Mucosa of gallbladder (tissue), 1 donor: ENCODE results near the gene PHLDA2. TPM values are rescaled to one million over a fixed set of nuclear protein-coding genes. Genes with fewer than 3 reads are reported as not detected.

Source experiments
- DNase-seq: peaks from one replicate; pipeline ENCODE4 v3.0.0-alpha.2; 2020; ENCODE audit warnings: low spot score
- total RNA-seq: library from RNA; stranded (reverse); gene quantifications from one replicate; pipeline ENCODE4 v1.2.1, GENCODE V29; 2021
- donor health status: DM: no; HTN: no; CAD: no.

Gene PHLDA2
- total RNA-seq, 1 donor from 2014 or later: 38.7 TPM

- no peak for DNase-seq
Measured at GRCh38 chr11:2929950-2930703, 907 bp upstream of the PHLDA2 start.

GRCh38 chr11:2929531-2929949 lies 320 bp upstream of the PHLDA2 start:
- DNase-seq: peak; percentile 74

- no peak for DNase-seq
Measured at GRCh38 chr11:2927851-2928604, 1.2 kb downstream of the PHLDA2 start.

- no peak for DNase-seq
Measured at GRCh38 chr11:2927121-2927800, 2.0 kb downstream of the PHLDA2 start.

GRCh38 chr11:2926611-2927051 lies 2.6 kb downstream of the PHLDA2 start:
- no peak for DNase-seq

GRCh38 chr11:2924821-2925675 lies 4.2 kb downstream of the PHLDA2 start:
- DNase-seq: no peak

- DNase-seq: no peak
Measured at GRCh38 chr11:2924381-2924780, 4.8 kb downstream of the PHLDA2 start.

- DNase-seq: no peak
Measured at GRCh38 chr11:2923446-2924375, 5.5 kb downstream of the PHLDA2 start.

- no peak for DNase-seq
Measured at GRCh38 chr11:2922655-2923054, 6.6 kb downstream of the PHLDA2 start.

- no peak for DNase-seq
Measured at GRCh38 chr11:2921742-2922493, 7.3 kb downstream of the PHLDA2 start.

GRCh38 chr11:2921261-2921660 lies 8.0 kb downstream of the PHLDA2 start:
- DNase-seq: no peak

GRCh38 chr11:2920343-2920742 lies 8.9 kb downstream of the PHLDA2 start:
- DNase-seq: no peak

- DNase-seq: no peak
Measured at GRCh38 chr11:2919837-2920236, 9.4 kb downstream of the PHLDA2 start.

- no peak for DNase-seq
Measured at GRCh38 chr11:2919188-2919587, 10.0 kb downstream of the PHLDA2 start.

GRCh38 chr11:2917842-2918490 lies 11.3 kb downstream of the PHLDA2 start:
- no peak for DNase-seq

GRCh38 chr11:2916892-2917645 lies 12.2 kb downstream of the PHLDA2 start:
- DNase-seq: no peak

- DNase-seq: no peak
Measured at GRCh38 chr11:2916114-2916891, 12.9 kb downstream of the PHLDA2 start.

- DNase-seq: no peak
Measured at GRCh38 chr11:2915473-2915872, 13.7 kb downstream of the PHLDA2 start.
